ENCODE data around the gene SIX3.

DNA sequence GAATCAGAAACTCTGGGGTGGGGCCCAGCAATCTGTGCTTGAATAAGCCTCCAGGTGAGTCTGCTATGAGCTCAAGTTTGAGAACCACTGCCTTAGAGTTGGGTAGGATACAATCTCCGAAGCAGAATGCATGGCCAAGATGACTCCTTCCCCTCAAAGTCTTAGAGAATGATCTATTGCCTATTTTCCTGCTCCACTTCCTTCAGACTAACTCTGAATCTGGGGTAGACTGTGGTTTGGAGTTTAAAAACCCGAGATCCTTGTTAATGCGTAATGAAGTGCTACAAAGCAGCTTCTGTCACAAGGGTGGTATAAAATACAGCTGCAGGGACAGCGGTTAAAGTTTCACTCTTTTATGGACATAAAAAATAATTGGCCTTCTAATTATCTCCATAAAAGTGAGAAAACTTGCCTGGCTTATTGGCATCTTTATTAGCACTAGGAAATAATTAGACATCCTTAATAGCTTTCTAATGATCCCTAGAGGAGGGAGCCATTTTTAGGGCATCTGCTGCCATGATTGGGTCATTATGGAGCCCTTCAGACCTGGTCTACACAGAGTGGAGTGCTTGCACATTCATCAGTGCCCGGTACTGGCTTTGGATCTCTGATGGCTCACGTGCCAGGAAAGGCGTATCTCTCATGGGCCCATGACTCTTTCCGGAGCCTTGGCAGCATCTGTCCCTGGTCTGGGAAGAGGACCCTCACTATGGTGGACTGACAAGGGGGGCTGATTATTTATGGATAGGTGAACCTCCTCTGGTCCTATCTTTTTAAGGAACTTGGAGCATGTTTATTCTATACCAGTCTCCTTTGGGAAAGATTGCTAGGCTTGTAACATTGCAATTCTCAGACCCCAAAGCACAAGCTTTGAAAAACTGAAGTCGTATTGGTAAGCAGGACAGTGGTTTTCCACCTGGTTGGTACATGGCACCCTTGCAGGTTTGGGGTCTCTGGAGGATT lies 39.5 kb downstream of the SIX3 start:
- TF ChIP-seq, protein P1, sequence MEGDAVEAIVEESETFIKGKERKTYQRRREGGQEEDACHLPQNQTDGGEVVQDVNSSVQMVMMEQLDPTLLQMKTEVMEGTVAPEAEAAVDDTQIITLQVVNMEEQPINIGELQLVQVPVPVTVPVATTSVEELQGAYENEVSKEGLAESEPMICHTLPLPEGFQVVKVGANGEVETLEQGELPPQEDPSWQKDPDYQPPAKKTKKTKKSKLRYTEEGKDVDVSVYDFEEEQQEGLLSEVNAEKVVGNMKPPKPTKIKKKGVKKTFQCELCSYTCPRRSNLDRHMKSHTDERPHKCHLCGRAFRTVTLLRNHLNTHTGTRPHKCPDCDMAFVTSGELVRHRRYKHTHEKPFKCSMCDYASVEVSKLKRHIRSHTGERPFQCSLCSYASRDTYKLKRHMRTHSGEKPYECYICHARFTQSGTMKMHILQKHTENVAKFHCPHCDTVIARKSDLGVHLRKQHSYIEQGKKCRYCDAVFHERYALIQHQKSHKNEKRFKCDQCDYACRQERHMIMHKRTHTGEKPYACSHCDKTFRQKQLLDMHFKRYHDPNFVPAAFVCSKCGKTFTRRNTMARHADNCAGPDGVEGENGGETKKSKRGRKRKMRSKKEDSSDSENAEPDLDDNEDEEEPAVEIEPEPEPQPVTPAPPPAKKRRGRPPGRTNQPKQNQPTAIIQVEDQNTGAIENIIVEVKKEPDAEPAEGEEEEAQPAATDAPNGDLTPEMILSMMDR (conservative IDR thresholded peaks at IDR 0.05), result no peak
- TF ChIP-seq EZH2 (IDR thresholded peaks at IDR 0.05; ENCODE audit: low read depth), result no peak

All from PC-9 (cell line).